ENCODE measurements around the gene FUNDC2.

- TF ChIP-seq CTCF (IDR thresholded peaks at IDR 0.05 in 2 of 3, conservative IDR thresholded peaks at IDR 0.05 in 1 of 3; ENCODE audit: control insufficient read depth in 2 of 3, extremely low read depth in 1 of 3, insufficient read depth in 1 of 3, low read depth in 3 of 3, low read length in 3 of 3) = no peak
- no peak for TF ChIP-seq ZSCAN29 (IDR thresholded peaks at IDR 0.05)
- TF ChIP-seq TBL1XR1 (IDR thresholded peaks at IDR 0.05; ENCODE audit: low read depth, low read length) = no peak
- TF ChIP-seq USF2 (IDR thresholded peaks at IDR 0.05; ENCODE audit: borderline replicate concordance, low read depth, low read length) = no peak
- no peak for TF ChIP-seq BCLAF1 (IDR thresholded peaks at IDR 0.05)
- TF ChIP-seq POLR2A (IDR thresholded peaks at IDR 0.05; ENCODE audit: low read depth, low read length) = no peak
- no peak for TF ChIP-seq BHLHE40 (IDR thresholded peaks at IDR 0.05; ENCODE audit: borderline replicate concordance in 1 of 2, low read depth in 2 of 2, low read length in 1 of 2)
- no peak for TF ChIP-seq ZNF274 (IDR thresholded peaks at IDR 0.05; ENCODE audit: insufficient read depth, insufficient read length)
- TF ChIP-seq ELK1 (IDR thresholded peaks at IDR 0.05; ENCODE audit: low read depth, low read length) = no peak
Measured at GRCh38 chrX:155108427-155108826, 81.8 kb downstream of the FUNDC2 start.
